HG03342 (cell line): ENCODE measurements around the gene RIMBP3B.
"Not testable (repeated sequence)": the region's sequence is repeated elsewhere in the genome, so short reads cannot be mapped to it uniquely, and the experiment has no call there.

Experiments
- ATAC-seq: cut with Tn5 transposase; IDR thresholded peaks from one replicate; pipeline ENCODE4 v1.9.1; 2021; ENCODE audit warnings: mild to moderate bottlenecking, moderate library complexity; ENCODE audit not compliant: unreplicated experiment

RIMBP3B gene, protein sequence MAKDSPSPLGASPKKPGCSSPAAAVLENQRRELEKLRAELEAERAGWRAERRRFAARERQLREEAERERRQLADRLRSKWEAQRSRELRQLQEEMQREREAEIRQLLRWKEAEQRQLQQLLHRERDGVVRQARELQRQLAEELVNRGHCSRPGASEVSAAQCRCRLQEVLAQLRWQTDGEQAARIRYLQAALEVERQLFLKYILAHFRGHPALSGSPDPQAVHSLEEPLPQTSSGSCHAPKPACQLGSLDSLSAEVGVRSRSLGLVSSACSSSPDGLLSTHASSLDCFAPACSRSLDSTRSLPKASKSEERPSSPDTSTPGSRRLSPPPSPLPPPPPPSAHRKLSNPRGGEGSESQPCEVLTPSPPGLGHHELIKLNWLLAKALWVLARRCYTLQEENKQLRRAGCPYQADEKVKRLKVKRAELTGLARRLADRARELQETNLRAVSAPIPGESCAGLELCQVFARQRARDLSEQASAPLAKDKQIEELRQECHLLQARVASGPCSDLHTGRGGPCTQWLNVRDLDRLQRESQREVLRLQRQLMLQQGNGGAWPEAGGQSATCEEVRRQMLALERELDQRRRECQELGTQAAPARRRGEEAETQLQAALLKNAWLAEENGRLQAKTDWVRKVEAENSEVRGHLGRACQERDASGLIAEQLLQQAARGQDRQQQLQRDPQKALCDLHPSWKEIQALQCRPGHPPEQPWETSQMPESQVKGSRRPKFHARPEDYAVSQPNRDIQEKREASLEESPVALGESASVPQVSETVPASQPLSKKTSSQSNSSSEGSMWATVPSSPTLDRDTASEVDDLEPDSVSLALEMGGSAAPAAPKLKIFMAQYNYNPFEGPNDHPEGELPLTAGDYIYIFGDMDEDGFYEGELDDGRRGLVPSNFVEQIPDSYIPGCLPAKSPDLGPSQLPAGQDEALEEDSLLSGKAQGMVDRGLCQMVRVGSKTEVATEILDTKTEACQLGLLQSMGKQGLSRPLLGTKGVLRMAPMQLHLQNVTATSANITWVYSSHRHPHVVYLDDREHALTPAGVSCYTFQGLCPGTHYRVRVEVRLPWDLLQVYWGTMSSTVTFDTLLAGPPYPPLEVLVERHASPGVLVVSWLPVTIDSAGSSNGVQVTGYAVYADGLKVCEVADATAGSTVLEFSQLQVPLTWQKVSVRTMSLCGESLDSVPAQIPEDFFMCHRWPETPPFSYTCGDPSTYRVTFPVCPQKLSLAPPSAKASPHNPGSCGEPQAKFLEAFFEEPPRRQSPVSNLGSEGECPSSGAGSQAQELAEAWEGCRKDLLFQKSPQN (N-terminal part only)

DNA sequence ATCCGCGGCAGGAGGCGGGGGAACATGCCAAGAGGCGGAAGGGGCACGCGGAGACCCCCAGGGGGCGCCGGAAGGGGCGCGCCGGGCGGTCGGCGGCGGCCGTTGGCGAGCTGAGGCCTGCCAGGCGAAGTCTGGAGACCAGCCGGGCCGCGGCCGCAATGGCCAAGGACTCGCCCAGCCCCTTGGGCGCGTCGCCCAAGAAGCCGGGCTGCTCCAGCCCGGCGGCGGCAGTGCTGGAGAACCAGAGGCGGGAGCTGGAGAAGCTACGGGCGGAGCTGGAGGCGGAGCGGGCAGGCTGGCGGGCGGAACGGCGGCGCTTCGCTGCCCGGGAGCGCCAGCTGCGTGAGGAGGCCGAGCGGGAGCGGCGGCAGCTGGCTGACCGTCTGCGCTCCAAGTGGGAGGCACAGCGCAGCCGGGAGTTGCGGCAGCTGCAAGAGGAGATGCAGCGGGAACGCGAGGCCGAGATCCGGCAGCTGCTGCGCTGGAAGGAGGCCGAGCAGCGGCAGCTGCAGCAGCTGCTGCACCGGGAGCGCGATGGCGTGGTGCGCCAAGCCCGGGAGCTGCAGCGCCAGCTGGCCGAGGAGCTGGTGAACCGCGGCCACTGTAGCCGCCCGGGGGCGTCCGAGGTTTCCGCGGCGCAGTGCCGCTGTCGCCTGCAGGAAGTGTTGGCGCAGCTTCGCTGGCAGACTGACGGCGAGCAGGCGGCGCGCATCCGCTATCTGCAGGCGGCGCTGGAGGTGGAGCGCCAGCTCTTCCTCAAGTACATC is at the start of gene RIMBP3B:
Gene RIMBP3B, plus strand, starts transcription at position 51 of the 767 bp plus-strand sequence. Its CDS starts 108 bp downstream, at position 159.
- ATAC-seq = not testable (repeated sequence)

DNA sequence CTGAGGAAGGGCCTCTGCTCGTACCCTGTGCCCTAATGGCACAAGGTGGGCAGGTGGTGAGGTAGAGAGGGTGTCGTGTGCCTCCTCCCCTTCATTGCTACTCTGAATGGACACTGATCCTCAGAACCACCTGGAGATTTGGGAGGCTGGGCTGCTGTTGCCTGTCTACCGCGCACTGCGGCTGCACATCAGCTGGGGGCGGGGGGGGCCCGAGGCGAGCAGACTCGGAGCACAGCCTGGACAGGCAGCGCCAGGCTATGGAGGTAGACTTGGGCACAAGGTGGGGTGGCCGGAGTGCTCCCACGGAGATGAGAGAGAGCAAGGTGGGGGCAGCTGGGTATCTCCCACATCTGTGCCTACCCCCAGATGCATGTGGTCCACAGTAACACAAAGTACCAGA is 26.0 kb upstream of the RIMBP3B start:
- ATAC-seq = not testable (repeated sequence)

DNA sequence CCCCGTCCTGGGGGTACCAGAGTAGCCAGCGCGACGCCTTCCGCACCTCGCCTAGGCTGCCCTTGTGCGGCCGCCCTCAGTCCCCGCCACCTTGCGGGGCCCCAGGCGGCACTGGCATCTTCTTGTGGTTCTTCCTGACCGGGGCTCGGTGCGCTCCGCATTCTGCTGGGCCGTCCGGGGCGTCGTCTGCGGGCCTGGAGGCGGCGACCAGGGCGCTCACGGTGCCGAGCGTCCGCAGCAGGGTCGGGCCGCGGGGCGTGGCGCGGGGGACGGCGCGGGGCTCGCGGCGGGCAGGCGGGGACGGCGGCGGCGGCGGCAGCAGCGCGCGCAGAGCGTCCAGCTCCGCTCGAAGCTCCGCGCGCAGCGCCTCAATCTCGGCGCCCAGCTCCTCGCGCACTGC is 23.0 kb upstream of the RIMBP3B start:
- ATAC-seq = not testable (repeated sequence)

DNA sequence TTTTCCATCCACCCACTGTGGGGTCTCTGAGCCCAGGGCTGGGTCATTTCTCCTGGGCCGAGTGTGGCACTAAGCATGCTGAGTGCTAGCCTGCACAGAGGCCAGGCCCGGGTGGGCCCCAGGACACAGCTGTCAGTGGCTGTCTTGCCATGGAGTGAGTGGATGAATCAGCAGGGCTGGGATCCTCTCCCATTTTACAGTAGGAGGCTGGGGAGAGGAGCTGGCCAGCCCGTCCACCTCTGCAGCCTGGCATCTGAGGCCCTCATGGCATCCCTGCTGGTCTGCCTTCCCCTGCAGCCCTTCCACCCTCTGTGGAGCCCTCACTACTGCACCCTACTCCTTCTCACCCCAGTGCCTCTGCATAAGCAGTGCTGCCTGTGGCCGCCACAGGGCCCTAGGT is 21.1 kb upstream of the RIMBP3B start:
- ATAC-seq = not testable (repeated sequence)

DNA sequence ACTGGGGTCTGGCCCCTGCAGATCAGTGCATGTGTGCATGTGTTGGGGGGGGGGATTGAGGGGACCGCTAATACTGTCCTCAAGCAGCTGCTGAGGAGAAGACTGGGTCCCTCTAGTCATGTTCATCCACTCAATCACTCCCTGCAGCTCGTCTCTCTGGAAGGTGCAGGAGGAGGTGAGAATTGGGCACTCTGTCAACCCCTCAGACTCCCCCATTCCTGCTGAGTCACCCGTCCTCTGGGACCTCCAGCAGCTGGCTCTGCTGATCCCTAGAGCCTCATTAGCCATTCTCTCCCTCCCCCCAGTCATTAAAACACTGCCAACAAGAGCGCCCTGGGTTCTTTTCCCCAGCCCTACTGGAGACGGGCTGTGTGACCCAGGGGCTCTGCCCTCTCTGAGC is 20.5 kb upstream of the RIMBP3B start:
- not testable (repeated sequence) for ATAC-seq

DNA sequence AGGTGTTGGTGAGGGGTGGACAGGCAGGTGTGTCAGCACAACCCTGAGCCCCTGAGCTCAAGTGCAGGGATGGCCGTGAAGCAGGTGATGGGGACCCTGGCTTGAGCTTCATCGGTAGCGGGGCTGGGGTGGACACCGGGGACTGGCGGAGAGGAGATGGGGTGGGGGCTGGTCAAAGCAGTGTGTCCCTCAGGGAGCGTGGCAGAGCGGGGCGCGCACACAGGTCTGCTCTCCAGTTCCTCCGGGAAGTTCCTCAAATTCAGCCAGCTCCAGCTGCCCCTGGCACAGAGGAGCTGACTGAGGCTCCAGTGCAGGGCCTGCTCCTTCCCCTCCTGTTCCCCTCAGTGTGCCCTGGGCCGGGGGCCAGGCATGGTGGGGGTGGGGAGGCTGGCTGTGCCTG is 19.7 kb upstream of the RIMBP3B start:
- ATAC-seq = not testable (repeated sequence)

DNA sequence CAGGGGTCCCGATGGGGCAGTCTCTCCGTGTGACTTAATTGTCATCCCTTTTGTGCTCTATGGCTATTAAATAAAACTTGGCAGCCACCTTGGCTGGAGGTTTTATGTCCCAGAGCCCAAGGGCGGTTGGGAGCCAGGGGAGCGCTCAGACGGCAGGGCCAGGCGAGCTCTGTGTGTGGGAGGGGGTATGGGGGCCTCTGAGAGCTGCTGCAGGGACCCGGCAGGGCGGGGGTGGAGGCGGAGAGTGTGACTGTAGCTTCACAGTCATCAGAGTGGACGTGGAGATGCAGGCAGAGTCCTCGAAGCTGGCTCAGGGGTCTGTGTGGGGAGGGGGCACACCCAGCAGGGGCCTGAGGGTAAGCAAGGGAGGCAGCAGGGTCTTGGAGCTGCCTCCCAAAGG is 19.2 kb upstream of the RIMBP3B start:
- ATAC-seq = not testable (repeated sequence)

DNA sequence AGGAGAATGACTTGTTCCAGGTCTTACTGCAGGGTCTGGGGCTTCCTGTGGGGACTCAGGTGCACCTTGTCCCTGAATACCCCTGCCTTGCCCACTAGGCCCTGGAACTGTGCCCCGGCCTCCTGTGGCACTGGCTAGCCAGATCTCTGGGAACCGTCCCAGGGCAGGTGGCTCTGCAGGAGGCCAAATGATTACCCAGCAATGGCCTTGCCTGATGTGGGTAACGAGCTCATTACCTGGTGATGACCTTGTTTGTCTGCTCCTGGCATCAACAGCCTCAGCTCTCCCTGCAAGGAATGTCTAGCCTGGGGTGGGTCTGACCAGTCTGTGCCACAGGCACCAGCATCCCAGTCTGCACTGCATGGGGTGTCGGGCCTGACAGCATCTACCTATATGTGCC is 18.2 kb upstream of the RIMBP3B start:
- not testable (repeated sequence) for ATAC-seq

DNA sequence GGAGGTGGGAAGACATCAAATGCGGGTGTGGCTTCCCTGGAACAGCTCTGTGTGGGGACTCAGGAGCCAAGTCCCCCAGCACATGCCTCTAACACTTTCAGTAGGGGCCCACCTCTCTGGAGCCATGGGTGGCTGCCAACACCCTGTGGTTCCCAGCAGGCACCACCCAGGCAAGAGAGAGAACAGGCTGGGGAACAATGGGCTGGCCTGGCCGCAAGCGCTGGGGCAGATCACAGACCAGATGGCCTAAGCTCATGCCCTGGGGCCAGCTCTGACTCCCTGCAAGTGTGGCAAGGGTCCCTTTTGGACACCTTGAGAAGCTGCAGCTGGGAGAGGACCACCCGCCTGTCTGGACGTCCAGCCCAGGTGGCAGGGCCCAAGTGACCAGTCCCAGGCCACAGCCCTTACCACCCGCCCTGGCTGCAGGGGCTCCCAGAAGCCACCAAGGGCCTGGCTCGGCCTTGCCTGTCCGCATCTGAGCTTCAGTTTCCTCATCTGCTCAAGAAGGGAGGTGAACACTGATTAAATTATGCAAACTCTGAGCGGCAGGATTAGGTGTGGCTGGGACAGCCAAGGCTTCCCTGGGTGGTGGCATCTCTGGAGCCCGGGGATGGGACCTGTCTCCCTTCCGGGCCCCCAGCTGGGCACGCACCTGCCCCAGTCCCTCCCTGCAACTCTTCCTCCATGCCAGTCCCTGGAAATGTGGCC is 14.8 kb upstream of the RIMBP3B start:
- not testable (repeated sequence) for ATAC-seq

DNA sequence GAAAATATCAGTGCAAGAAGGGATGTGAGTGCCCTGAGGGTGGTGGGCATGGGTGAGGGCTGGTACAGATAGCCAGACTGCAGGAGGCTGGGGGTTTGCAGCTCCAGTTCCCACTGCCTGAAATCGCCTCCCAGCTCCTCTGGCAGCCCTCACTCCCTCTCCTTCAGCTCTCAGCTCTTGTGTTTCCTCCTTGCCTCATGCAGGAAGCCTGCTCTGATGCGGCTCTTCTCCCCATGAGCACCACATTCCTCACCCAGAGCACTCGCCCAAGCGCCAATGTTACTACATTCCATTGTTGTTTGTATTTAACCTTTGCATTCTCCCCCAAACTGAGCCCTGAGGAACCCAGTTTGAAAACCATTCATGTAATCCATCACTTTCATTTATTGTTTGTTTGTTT is 7.7 kb upstream of the RIMBP3B start:
- ATAC-seq = not testable (repeated sequence)

DNA sequence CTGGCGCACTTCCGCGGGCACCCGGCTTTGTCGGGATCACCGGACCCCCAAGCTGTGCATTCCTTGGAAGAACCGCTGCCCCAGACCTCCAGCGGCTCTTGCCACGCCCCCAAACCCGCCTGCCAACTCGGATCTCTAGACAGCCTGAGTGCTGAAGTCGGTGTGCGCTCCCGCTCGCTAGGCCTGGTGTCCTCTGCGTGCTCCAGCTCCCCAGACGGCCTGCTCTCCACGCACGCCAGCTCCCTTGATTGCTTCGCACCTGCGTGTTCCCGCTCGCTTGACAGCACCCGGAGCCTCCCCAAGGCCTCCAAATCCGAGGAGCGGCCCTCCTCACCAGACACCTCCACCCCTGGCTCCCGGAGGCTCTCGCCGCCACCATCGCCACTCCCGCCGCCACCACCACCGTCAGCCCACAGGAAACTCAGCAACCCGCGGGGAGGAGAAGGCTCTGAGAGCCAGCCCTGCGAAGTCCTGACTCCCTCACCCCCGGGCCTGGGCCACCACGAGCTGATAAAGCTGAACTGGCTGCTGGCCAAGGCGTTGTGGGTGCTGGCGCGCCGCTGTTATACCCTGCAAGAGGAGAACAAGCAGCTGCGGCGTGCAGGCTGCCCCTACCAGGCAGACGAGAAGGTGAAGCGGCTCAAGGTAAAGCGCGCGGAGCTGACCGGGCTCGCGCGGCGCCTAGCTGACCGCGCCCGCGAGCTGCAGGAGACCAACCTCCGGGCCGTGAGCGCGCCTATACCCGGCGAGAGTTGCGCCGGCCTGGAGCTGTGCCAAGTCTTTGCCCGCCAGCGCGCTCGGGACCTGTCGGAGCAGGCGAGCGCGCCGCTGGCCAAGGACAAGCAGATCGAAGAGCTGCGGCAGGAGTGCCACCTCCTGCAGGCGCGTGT is 1.2 kb downstream of the RIMBP3B start:
- not testable (repeated sequence) for ATAC-seq

DNA sequence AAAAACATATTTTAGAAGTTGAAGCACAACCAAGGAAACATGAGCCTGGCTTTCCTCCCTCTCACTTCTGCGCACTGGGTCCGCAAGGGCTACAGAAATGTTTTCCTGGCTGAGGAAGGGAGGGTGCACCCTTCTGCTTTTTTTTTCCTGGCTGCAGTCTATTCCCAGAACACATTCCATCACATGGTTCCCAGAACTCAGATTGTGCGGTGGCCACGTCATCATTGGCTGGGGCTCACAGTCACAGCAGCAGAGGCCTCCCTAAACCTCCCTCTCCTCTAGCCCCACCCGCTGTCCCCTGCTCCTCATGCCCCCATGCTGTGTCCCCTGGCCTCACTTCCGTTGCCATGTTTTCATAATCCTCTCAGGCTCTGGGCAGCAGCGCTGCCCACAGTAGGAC is 5.9 kb downstream of the RIMBP3B start:
- not testable (repeated sequence) for ATAC-seq

DNA sequence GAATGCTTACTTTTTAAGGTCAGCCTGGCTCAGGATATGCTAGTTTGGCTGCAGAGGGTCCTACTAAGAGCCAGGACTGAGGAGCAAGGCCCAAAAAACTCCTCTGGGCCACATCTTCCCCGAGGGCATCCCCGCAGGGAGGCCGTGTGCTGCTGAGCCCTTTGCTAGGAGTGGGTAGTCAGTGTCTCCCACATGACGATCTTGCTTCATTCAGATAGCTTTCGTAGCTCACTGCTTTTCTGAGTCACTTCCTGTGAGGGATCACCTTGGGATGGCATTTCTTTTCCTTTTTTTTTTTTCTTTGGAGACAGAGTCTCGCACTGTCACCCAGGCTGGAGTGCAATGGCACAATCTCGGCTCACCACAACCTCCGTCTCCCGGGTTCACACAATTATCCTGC is 6.5 kb downstream of the RIMBP3B start:
- ATAC-seq = not testable (repeated sequence)

DNA sequence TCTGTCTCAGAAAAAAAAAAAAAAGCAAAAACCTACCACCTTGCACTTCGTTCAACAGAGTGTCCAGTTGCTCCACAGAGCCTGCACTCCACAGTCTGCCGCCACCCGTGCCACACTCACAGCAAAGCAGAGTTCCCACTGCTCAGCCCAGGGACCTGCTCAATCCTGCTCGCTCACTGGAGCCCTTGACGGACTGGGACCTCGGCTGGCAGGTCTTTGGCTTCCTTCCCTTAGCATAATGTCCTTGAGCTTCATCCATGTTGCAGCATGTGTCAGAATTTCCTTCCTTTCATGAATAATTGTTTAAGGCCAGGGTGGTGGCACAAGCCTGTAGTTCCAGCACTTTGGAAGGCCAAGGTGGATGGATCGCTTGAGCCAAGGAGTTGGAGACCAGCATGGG is 11.1 kb downstream of the RIMBP3B start:
- ATAC-seq = not testable (repeated sequence)

DNA sequence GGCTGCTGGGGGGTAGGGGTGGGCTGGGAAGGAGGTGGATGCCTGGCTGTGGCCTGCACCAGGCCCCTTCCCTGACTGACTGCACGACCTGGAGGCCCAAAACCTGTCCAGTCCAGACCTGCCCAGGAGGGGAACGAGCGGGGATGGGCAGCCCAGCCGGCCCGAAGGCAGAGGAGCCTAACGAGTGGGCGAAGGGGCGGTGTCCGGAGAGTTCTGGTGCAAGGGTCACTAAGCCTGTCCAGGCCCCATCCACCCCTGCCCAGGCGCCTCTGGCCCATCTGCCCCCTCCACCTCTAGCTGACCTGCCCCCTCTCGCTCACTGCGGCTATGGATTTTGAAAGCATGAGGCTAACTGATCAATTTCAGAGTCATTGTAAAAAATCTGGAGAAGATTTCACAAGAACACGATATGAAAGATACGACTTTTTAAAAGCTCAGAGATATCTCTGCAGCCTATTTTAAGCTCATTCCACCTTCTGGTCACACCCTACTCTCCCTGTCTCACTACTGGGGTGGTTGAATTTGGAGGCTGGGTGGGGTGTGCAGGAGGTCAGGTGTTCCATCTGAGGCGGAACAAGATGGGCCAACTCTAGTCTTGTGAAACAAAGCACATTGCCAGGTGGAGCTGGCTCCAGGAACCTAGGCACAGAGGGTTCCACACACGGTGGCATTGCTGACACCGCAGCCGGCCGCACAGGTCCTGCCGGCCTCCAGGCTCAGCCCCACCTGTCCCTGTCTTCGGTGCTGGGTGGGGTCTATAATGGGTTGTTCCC is 17.8 kb downstream of the RIMBP3B start:
- ATAC-seq = not testable (repeated sequence)

DNA sequence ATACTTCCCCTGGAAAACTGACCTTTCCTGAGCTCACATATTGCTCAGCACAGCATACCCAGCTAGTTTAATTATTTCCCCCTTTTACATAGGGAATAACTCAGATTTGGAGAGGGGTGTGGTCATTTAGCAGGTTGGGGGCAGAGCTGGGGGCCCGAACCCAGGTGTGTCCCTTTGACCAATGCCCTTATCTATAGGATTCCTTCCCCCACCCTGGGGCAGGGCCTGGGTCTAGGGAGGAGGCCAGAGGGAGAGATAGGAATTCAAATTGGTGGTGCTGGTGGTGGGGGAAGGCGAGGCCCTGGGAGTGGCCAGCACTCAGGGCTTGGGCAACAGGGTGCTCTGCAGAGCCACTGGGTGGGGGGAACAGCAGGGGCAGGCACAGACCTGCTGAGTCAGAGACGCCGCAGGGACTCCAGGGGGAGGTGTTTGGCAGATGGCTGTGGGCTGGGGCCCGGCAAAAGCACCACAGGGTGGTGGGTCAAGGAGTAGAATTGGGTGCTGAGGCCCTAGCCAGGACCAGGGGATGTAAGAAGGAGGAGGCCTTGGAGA is 19.3 kb downstream of the RIMBP3B start:
- ATAC-seq = not testable (repeated sequence)

DNA sequence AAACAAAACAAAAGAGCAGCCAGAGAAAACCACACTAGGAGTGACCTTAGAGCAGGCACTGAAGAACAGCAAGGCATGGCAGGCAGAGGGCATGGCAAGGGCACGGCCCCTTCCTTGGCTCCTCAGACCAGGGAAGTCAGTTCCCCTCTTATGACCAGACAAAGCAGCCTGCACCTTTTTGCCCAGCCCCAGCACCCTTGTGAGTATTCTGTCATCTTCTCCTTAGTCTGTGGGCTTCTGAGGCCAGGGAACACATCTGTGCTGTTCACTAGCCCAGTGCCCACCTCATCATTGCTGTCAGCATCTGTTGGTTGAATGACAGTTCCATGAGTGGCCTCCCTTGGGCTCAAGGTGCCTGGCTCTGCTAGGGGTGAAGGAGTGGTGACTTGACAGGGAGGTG is 23.6 kb downstream of the RIMBP3B start:
- ATAC-seq = not testable (repeated sequence)
